HG03108 (cell line): ENCODE data around the gene TUBG2.
"Not testable (repeated sequence)": the region's sequence is repeated elsewhere in the genome, so short reads cannot be mapped to it uniquely, and the experiment has no call there.

Source experiments
- ATAC-seq: cut with Tn5 transposase; IDR thresholded peaks from one replicate; pipeline ENCODE4 v1.9.1; 2021; ENCODE audit warnings: moderate library complexity; ENCODE audit not compliant: unreplicated experiment

The TUBG2 gene

DNA sequence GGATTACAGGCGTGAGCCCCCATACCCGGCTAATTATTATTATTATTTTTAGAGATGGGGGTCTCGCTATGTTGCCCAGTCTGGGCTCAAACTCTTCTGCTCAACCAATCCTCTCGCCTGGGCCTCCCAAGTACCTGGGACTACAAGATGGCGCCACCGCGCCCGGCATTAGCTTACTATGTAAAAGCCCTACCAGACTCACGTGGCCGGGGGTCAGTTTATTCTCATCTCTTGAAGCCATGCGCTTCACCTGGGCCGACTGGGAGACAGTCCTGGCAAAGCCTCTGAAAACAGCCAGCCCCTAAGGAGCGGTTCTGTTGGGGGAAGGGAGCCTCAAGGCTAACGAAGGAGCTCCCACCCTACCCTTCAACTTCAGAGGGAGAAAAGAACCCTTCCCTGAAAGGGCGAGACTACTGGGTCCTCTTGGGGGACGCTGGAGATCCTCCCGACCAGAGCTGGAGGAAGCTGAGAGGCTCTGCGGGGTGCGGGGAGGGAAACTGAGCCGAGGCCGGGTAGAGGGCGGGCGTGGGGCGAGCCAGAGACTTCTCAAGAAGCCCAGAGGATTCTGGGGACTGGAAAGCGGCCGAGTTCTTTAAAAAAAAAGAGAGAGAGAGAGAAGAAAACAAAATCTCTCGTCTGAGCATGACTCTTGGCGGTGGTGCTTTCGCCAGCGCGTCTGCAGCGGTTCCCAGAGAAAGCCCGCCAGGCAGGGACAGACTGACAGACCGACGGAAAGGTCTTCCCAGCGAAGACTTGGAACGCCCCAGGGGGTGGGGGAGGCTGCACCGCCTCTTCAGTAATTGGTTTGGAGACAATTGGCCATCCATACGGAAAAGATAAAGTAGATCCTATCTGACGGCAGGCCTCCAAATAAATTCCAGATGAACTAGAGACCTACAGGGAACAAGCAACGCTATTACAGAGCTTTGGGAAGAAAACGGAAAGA, 5.6 kb upstream of the TUBG2 start:
- ATAC-seq, result no peak

DNA sequence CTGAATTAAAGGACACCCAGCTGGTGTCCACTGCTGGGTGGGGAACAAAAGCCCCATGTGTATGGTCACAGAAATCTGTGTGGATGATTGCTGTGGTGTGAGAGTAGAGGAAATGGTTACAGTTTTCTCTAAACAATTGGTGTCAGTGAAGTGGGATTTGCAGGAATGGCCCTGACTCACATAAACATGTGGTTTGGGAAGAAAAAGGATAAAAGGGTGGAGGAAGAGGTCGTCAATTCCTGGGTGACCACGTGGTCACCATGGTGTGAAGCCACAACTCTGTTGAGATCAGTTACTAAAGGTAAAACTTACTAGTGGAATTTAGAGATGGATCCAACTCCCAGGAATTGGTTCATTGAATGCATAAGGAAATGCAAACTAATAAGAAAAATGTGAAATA, 3.6 kb upstream of the TUBG2 start:
- ATAC-seq, result no peak

DNA sequence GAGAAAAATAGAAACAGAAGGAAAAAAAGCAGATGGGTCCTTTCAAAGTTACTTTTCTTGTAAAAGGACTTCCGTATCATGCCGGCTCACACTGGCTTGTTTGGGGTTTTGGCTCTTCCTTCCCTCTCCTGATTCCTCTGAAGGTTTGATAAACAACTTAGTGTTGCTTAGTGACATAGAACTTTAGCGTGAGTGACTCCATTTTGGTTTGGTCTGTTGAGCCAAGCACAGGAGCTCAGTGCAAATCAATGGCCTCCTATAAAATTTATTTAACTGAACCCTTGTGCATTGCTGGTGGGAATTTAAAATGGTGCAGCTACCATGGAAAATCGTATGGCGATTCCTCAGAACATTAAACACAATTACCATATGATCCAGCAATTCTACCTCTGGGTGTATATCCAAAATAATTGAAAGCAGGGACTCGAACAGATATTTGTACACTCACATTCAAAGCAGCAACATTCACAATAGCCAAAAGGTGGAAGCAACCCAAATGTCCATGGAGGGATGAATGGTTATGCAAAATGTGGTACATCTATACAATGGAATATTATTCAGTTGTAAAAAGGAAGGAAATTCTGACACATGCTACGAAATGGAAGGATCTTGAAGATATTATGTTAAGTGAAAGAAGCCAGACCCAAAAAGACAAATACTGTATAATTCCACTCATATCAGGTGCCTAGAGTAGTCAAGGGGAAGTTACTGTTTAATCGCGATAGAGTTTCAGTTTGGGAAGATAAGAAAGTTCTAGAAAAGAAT, 1.1 kb upstream of the TUBG2 start:
- no peak for ATAC-seq

DNA sequence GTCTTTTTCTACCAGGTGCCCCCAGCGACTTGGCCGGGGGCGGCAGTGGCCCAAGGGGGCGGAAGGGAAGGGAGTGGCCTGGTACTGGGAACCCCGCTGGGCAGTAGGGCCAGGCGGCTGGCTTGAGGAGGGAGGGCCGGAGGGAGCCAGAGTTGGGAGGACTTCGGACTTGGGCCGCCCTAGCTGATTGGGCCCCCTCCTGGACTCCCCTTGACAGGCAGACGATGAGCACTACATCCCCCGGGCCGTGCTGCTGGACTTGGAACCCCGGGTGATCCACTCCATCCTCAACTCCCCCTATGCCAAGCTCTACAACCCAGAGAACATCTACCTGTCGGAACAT, 819 bp downstream of the TUBG2 start:
- ATAC-seq, result not testable (repeated sequence)

DNA sequence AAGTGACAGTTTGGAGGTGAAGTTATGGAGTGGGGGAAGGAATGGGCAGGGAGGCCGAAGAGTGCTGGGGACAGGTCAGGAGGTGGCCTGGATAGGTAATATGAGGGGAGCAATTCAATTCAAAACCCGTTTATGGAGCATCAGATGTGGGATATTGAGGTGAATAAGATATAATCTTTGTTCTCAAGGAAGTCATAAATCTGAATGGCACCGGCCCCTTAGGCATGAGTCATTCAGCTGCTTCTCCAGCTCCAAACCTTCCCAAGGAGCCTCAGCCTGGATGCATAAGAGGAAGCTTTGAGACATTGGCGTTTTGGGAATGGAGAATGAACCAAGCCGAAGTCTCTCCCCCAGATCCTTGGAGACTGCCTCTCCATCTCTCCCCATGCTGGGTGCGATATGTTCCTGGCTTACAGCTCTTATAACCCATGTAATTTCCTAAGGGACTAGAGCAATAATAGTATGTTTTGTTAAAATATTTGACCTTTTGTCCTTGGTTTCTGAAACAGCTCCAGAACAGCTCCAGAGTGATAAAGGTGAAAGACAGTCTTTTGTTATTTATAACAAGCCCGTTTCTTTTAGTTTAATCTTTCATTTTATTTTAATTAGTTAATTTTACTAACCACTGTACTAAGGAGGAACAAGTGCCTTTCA, 1.7 kb downstream of the TUBG2 start:
- no peak for ATAC-seq

DNA sequence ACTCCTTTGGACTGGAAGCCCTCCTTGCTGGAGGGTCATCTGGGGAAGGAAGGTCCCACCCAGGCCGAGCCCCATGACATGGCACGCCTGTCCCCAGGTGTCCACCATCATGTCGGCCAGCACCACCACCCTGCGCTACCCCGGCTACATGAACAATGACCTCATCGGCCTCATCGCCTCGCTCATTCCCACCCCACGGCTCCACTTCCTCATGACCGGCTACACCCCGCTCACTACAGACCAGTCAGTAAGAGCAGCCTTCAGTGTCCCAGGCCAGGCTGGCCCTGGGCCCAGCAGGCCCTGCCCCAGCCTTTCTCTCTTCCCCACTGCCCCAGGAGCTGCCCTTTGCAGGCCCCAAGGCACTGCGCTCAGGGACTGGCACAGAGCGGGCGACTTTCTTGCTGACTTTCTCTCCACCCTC, 6.5 kb downstream of the TUBG2 start:
- ATAC-seq, result no peak

DNA sequence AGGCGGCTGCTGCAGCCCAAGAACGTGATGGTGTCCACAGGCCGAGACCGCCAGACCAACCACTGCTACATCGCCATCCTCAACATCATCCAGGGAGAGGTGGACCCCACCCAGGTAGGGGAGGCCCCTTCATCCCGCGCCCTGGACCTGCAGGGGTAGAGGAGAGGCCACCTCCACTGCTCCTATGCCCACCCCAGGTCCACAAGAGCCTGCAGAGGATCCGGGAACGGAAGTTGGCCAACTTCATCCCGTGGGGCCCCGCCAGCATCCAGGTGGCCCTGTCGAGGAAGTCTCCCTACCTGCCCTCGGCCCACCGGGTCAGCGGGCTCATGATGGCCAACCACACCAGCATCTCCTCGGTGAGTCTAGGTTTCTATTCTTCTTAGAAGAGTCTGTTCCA, 7.0 kb downstream of the TUBG2 start:
- ATAC-seq, result not testable (repeated sequence)

DNA sequence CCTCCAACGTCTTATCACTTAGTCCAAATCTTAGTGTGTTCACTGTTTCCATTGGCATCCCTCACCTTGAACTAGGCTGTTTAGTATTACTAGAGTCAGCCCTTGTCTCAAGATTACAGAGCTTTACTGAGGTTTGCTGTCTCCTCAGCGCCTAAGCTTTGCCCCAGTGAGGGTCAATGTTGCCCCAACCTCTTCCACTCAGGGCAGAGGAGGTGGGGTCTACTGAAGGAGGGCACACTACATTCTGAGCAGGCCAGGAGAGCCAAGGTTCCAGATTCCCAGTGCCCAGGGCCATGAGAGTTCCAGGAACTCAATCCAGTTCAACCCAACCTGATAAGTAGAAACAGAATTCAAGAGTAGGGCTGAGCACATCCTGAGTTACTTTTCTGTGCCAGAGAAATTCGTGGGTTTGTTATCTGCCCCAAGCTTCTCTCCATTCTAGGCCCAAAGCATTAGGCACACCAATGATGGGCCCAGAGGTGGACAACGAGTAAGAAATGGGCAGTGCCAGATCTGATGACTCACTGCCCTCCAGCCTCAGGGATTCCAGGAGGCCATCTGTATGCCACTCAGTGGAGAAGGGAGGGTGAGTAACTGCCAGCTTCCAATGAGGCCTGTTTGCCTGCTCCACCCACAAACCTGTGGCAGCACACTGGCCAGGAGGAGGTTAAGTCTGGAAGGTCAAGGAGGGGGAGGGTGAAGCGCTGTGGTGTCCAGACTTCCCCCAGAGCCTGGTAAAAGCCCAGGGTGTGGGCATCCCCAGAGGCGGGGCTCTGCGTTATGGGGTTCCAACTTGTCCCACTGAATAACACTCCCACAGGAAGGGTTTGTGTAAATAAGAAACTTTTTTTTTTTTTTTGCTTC, 8.2 kb downstream of the TUBG2 start:
- ATAC-seq, result no peak

DNA sequence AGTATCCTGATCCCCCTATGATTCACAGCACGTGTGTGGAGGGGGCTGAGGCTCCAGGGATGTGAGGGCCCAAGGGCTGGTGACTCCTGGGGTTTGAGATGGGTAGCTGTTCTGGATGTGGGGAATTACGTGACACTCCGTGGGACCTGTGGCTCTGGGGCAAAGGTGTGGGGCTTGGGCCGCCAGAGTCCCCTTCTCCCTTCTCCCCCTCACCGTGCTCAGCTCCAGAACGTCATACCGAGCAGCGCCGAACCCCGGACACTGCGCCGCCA, 10.6 kb downstream of the TUBG2 start:
- ATAC-seq, result no peak

DNA sequence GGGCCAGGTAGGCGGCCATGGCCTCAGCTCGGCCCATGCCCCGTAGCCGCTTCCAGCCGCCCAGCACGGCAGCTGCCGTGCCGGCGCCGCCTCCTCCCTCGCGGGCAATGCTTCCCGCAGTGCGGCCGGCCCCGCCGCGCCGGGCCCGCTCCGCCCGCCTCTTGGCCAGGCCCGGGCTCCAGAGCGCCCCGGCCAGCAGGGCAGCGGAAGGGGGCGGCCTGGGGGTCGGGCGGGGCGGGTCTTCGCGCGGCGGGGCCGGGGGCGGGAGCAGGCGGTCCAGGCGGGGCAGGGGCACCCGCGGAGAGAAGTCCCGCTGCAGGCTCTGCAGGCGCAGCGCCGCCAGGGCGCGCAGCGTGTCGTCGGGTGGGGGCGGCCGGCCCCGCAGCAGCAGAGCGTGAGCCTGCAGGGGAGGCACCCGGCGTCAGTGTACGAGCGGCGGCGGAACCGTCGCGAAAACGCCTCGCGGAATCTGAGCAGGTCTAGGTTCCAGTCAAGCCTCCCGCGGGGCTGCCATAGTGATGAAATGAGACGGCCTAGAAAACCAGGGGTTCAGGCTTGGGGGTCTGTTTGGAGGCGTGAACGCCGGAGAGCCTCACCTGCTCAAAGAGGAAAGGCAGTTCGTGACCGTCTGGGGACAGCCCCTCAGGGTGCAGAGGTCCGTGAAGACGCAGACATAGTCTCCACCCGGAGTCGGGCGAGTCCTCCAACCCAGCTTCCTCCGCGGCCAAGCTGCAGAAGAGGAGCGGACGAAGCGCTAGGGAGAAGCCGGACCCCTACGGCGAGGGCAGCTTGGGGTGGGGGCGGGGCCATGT, 11.1 kb downstream of the TUBG2 start:
- no peak for ATAC-seq

DNA sequence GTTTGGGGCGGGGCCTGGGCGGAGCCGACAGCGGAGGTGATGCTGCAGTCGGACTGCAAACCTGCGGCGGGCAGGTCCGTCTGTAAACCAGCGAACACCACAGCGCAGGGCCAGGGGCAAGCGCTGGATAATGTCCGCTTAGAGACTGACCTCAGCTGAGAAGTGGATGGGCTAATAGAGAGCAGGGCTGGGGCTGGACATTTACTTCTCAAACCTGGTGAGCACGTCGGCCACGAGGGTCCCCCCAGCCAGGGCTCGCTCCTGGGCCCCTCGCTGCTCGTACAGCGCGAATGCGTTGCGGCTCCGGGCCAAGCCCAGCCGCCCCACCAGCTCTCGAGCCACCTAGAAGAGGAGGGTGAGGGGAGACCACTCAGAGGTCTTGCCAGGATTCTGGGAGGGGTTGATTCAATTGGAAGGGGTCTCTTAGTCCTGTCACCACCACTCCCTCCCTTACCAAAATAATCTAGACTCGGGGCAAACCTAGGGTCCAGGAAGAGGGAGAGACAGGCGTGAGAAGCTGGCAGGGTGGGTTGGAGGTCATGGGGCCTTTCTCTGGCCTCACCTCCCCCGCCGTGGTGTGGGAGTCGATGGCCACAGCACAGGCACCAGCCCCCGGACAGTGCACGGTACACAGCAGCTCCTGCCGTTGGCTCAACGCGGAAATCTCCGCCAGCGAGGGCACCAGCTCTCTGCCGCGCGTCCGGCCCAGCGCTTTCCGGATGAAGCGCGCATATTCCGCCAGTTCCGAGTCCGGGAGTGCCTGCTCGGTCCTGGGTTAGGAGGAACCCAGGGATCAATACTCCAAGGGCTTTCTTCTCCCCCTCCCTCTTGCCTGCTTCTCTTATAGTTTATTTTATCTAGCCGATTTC, 11.9 kb downstream of the TUBG2 start:
- ATAC-seq, result no peak

DNA sequence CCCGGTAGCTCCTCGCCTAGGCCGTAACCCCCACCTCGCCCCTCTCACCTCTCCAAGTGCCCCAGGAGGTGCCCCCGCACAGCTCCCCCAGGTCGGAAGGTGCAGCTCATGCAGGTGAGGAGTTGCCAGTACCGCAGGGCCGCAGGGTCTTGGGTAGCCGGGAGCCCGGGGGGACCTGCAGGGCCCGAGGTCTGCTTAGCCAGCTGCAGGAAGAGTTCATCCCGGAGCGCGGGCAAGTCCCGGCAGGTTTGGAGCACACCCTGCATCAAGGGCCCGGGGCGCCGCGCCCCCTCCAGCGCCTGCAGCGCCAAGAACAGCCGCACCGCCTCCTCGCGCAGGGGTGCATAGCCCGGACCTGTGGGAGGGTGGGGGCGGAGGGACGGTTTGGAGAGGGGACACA, 13.0 kb downstream of the TUBG2 start:
- ATAC-seq, result no peak

DNA sequence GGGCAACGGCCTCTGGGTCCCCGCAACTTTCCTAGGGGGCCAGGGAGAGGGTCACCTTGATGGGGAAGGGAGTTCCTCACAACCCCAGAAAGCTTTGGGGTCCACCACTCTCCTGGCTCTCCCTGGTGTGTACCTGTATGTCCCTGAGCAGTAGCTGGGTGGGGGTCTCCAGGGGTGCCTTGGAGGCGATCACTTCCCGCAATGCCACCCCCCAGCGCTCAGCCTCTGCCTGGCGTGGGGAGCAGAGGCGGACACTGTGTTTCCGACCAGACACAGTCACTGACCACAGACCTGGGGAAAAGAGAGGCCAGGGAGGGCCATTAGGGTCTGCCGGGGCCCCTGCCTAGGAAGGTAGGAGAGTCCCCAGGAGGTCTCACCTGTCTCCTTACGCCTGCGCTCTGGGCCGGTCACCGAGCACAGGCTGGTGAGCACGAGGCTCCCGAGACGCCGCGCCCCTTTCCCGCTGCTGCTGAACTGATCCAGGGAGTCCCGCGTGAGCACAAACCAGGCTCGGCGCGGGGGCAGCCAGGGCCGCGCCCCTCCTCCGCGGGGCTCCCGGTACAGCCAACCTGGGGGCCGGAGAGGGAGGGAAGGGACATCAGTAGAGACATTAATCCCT, 14.3 kb downstream of the TUBG2 start:
- no peak for ATAC-seq

DNA sequence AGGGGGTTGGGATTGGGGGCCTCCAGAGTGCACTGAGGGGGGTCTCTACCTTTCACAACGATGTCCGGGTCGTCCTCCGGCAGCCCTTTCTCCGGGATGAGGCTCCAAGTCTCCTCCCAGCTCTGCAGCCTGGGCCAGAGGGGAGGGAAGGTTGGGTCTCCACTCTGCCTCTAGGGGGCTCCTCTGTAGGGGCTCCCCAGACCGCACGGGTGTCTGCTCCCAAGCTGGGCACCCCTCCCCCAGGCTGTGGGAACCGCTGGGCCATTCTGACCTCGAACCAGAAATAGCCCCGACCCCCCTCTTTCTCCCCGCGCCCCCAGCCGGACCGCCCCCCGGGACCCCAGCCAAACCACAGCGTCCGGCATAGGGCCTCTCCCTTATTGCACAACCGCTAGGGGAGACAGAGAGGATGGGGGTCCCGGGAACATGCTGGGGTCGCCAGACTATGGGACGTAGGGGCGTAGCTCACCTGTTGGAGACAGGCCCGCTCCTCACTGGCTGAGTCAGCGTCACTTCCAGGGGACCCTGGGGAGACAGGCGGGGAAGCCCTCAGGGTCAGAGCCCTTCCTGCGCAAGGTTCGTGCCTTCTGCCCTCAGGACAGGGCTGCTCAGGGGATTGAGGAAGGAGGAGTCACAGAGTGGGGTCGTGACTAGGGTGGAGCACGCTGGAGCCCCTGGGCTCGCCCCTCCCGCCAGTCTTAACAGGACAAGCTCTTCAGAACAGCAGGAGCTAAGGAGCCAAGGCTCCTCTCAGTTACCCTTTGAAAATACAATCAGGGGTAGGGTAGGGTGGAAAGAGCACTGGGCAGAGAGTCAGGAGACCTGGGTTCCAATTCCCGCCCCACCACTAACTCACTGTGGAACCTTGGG, 15.0 kb downstream of the TUBG2 start:
- no peak for ATAC-seq

DNA sequence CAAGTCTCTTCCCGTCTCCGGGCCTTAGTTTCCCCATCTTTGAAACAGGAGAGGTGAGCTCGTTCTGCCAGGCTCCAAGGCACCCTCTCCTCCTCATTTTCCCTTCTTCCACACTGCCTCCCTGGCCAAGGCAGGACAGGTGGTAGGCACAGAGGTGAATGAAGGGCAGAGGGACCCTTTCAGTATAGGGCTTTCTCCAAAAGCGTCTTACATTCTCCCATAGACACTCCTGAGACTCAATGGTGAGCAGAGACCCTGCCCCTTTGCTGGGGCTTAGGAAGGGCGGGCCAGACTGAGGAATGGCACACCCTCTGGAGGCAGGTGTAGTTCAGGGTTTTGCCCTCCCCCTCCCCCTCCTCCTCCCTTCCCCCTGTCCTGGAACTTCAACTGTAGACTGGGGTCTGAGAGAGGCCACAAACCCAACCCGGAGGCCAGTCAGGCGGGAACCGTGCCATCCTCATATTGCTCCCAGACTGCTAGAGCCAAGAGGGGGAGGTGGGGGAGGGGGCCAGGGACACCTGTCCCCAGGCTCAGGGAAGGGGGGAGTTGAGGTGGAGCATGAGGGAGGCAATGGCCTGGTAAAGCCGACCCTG, 15.8 kb downstream of the TUBG2 start:
- ATAC-seq, result no peak

DNA sequence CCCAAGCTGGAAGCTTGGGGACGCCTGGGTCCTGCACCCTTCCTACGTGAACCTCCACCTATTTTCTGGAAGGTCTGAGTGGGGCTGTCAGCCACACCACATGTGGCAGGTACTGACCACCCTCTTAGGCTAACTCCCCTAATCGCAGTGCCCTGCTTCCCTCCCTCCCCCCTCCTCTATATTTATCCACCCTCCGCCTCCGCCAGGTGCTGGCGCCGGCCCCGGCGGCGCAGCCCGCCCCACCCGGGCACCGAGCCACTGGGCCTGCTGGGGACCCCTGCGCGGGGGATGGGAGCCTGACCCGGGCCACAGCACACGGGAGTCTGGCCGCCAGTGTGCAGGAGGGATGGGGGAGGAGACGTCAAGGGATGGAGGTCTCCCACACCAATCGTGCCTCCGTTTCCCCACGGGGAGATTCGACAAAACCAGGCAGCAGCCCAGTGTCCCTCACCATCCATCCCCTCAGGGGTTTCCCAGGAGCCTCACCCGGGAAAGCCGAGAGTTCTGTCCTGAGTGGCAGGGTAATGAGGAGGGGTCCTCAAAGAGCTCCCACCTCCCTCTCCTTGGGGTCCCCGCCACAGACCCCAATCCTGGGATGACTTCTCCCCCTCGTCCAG, 16.4 kb downstream of the TUBG2 start:
- ATAC-seq, result no peak

DNA sequence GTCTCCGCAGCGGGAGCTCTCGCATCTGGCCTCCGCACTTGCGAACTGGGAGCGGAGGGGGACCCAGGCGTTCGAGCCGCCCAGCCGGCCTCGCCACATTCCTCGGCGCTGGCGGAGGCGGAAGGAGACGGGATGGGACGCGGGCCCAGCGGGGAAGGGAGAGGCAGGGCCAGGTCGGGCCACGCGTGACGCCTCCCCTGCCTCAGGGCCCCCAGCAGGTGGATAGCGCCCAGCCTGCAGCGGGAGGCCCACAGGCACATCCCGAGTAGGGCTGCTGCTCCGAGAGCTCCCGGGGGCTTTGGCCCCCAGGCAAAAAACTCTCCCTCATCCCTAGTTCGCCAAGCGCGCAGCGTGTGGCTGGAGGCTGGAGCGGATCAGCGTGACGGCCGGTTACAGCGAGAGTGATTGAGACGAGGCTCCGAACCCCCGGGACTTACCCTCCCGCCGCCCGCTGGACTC, 16.9 kb downstream of the TUBG2 start:
- ATAC-seq, result no peak
